Stomach (tissue), 4 donors: ENCODE measurements around the gene GIMD1.

Source experiments
- EP300 ChIP-seq: sonication (generic); formaldehyde crosslinking; IDR thresholded peaks from one replicate; pipeline ENCODE4 v1.6.1; 2017; ENCODE audit warnings: antibody characterized with exemption
- POLR2A ChIP-seq, 4 donors: fragments of 450-650 bp; IDR thresholded peaks; one replicate each; pipeline ENCODE4 v1.6.1; 2016; ENCODE audit warnings: antibody characterized with exemption in 4 of 4, control low read depth in 2 of 4, mild to moderate bottlenecking in 1 of 4, moderate library complexity in 1 of 4

- TF ChIP-seq EP300 (no peak), POLR2A (IDR thresholded peaks at IDR 0.05) (no peak)
Observed at GRCh38 chr4:106380179-106380578, 11.6 kb upstream of the GIMD1 start.
